Body of pancreas (tissue), 4 donors: ENCODE results near the gene CTSE.

Experiments used
- POLR2A ChIP-seq, 3 donors: fragments of 450-650 bp; IDR thresholded peaks; one replicate each; pipeline ENCODE4 v1.6.1; 2016; ENCODE audit warnings: antibody characterized with exemption in 3 of 3, mild to moderate bottlenecking in 2 of 3
- TF ChIP-seq, protein P1 (sequence below), 7 experiments: fragments of 450-650 bp in 4 of 7; fragments of 200-600 bp in 3 of 7; sonication (generic) in 3 of 7; IDR thresholded peaks; one replicate each; pipeline ENCODE4 v1.5.1; 2016 to 2019; ENCODE audit warnings: antibody characterized with exemption in 7 of 7

DNA sequence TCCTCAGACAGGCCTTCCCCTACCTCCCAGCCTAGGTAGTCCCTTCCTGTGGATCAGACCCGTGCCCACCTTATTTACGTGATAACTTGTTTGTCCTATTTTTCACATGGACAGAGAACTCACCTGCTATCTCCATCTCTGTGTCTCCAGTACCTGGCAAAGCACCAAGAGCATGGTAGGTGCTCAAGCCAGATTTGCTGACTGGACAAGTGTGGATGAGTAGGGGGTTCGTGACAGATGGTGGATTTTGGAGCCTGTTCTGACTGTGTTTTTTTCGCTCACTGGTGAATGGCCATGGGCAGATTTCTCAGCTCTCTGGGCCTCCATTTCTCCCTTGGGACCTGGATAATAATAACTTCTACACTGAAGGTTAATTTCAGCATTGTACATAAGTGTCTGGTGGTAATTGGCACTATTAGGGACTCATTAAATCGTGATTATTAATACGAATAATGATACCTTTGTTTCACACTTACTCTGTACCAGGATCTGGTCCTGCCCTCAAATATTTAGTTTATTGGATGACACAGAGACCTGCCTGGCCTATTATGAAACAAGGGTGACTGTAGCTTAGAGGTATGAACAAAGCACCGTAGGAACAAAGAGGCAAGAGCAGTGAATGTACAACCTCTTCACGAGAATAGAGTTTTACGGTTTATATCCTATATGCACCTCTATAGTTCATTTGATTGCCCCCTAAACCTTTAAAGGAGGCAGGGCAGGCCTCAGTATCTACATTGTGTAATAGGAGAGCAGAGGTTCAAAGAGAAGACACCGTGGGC is 56.0 kb downstream of the CTSE start:
- TF ChIP-seq, protein P1, sequence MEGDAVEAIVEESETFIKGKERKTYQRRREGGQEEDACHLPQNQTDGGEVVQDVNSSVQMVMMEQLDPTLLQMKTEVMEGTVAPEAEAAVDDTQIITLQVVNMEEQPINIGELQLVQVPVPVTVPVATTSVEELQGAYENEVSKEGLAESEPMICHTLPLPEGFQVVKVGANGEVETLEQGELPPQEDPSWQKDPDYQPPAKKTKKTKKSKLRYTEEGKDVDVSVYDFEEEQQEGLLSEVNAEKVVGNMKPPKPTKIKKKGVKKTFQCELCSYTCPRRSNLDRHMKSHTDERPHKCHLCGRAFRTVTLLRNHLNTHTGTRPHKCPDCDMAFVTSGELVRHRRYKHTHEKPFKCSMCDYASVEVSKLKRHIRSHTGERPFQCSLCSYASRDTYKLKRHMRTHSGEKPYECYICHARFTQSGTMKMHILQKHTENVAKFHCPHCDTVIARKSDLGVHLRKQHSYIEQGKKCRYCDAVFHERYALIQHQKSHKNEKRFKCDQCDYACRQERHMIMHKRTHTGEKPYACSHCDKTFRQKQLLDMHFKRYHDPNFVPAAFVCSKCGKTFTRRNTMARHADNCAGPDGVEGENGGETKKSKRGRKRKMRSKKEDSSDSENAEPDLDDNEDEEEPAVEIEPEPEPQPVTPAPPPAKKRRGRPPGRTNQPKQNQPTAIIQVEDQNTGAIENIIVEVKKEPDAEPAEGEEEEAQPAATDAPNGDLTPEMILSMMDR (IDR thresholded peaks at IDR 0.05) = no peak
- no peak for TF ChIP-seq POLR2A (IDR thresholded peaks at IDR 0.05)
